ENCODE data around the gene DCTN2.

DNA sequence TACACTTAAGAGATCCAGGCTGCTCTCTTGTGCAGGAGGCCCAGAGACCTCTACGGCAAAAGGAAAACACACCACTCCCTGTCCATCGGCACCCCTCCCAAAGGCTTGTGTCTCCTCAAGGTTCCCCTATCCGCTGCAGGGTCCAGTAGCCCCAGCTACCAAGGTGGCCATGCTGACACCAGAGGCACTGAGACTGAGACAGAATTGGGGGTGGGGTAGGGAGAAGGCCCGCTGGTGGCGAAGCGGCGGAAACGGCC, 27.3 kb downstream of the DCTN2 start:
- TF ChIP-seq, protein P1, sequence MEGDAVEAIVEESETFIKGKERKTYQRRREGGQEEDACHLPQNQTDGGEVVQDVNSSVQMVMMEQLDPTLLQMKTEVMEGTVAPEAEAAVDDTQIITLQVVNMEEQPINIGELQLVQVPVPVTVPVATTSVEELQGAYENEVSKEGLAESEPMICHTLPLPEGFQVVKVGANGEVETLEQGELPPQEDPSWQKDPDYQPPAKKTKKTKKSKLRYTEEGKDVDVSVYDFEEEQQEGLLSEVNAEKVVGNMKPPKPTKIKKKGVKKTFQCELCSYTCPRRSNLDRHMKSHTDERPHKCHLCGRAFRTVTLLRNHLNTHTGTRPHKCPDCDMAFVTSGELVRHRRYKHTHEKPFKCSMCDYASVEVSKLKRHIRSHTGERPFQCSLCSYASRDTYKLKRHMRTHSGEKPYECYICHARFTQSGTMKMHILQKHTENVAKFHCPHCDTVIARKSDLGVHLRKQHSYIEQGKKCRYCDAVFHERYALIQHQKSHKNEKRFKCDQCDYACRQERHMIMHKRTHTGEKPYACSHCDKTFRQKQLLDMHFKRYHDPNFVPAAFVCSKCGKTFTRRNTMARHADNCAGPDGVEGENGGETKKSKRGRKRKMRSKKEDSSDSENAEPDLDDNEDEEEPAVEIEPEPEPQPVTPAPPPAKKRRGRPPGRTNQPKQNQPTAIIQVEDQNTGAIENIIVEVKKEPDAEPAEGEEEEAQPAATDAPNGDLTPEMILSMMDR (IDR thresholded peaks at IDR 0.05), result no peak
- TF ChIP-seq POLR2A (IDR thresholded peaks at IDR 0.05), result no peak
